ENCODE results near the gene PTPRN2.

DNA sequence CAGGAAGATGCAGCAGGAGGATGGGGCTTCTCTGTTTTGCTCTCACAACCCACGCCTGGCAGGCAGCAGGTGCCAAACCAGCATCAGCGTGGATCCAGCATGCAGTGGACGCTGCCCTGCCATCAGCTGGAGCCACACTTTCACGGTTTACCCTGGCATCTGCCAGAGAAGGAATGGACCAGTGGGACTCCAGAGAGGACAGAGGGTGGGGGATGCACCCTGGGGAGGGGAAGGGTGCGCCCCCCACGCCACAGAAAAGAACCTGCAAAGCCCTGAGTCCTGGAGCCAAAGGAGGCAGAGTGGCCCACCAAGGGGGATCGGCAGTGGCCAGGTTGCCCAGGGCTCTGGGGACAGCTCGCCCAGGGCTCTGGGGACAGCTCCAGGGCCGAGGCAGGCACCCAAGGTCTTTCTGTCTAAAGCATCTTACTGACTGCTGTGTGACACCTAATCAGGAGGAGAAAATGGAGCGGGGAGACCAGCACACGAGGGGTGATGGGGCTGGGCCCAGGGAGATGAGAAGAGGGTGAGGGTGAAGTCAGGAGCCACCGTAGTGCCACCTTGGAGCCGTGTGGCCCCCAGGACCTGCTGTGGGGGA is 1025.7 kb downstream of the PTPRN2 start:
- TF ChIP-seq, protein P1, sequence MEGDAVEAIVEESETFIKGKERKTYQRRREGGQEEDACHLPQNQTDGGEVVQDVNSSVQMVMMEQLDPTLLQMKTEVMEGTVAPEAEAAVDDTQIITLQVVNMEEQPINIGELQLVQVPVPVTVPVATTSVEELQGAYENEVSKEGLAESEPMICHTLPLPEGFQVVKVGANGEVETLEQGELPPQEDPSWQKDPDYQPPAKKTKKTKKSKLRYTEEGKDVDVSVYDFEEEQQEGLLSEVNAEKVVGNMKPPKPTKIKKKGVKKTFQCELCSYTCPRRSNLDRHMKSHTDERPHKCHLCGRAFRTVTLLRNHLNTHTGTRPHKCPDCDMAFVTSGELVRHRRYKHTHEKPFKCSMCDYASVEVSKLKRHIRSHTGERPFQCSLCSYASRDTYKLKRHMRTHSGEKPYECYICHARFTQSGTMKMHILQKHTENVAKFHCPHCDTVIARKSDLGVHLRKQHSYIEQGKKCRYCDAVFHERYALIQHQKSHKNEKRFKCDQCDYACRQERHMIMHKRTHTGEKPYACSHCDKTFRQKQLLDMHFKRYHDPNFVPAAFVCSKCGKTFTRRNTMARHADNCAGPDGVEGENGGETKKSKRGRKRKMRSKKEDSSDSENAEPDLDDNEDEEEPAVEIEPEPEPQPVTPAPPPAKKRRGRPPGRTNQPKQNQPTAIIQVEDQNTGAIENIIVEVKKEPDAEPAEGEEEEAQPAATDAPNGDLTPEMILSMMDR (IDR thresholded peaks at IDR 0.05): no peak
- no peak for TF ChIP-seq SIN3A (IDR thresholded peaks at IDR 0.05; ENCODE audit: borderline replicate concordance, insufficient read depth, low read depth, low read length)
- TF ChIP-seq REST (IDR thresholded peaks at IDR 0.05; ENCODE audit: insufficient read depth in 1 of 2, low read depth in 2 of 2, low read length in 1 of 2): no peak
- no peak for TF ChIP-seq TCF7L2 (IDR thresholded peaks at IDR 0.05; ENCODE audit: low read depth, low read length)
